Stimulated activated naive CD8-positive, alpha-beta T cell treated with anti-CD3 and anti-CD28 coated beads, Interleukin-15, Interleukin-2, amounts not matched to agents 100 U/mL and 50 U/mL, for 24 hours (primary cell): ENCODE measurements around the gene ADAD1.

Experiments
- ATAC-seq: fragments of 150-1000 bp; cut with Tn5 transposase; one replicate; pipeline ENCODE4 v1.10.0; 2021
- DNase-seq: peaks from one replicate; pipeline ENCODE4 v3.0.0; 2021

ADAD1 gene

GRCh38 chr4:122456231-122457116, 77.7 kb downstream of the ADAD1 start, which contains the start of gene IL2:
Gene IL2 (minus strand): TSS chr4:122456725. CDS start chr4:122456440, 285 bp downstream.
- ATAC-seq, result peak; percentile 64

GRCh38 chr4:122458625-122459024, 79.8 kb downstream of the ADAD1 start:
- peak; percentile 84 for ATAC-seq
- peak; percentile 46 for DNase-seq

More at GRCh38 chr4:122456231-122457116, 77.7 kb downstream of the ADAD1 start, which contains the start of gene IL2:
- no peak for DNase-seq

GRCh38 chr4:122469457-122469856, 90.6 kb downstream of the ADAD1 start:
- peak; percentile 79 for ATAC-seq
- DNase-seq, result no peak

DNA sequence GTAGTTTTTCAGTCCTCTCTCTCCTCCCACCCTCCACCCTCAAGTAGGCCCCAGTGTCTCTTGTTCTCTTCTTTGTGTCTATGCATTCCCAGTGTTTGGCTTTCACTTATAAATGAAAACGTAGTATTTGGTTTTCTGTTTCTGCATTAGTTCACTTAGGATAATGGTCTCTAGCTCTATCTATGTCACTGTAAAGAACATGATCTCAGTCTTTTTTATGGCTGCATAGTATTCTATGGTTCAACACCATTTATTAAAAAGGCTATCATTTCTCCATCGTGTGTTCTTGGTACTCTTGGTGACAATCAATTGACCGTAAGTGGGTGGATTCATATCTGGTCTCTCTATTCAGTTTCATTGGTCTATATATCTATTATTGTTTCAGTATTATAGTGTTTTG, 96.4 kb downstream of the ADAD1 start:
- DNase-seq (no peak), ATAC-seq (no peak)

- no peak for ATAC-seq
Observed at GRCh38 chr4:122476126-122476525, 97.3 kb downstream of the ADAD1 start.

DNA sequence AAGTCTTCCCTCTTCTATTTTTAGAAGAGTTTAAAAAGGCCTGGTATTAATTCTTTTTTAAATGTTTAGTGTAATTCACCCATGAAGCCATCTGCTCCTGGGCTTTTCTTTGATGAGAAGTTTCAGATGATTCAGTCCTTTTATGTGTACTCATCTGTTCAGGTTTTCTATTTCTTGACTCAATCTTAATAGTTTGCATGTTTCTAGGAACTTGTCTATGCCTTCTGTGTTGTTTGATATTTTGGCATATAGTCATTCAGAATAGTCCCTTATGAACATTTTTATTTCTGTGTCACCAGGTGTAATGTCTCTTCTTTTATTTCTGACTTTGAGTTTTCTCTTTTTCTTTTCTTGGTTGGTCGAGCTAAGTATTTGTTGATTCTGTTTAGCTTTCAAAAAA, 97.9 kb downstream of the ADAD1 start:
- no peak for ATAC-seq
- DNase-seq, result no peak

More at GRCh38 chr4:122476126-122476525, 97.3 kb downstream of the ADAD1 start:
- no peak for DNase-seq
